ENCODE data around the gene COG4.

The COG4 gene

DNA sequence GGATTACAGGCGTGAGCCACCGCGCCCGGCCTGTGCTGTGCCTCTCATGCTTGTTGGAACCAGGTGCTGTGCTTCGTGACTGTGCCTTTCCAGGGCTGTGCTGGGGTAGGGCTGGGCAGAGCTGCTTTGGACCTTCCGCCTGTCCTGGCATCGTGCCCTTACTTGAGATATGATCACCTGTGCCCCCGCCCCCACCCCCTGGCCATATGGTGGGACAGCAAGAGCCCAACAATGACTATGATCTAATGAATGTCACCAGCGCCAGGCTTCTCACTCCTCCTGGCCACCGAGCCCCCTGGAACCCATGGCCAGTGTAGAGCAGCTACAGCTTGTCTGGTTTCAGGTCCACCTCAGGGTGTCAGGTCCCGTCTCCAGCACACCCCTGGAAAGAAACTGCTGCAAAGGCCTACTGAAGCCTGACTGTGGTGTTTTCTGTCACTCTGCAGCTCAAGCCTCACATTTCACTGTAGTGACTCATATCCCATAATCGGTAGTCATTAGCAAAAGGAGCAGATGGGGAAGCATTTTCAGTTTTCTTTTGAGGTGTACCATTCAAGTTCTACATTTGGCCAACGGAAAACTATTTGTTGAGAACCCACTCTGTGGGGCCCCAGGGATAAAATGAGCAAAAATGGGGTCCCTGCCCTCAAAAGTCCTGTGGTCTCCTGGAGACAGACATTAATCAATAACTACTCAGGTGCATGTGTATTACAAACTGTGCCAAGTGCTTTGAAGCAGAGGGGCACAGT lies 46.9 kb downstream of the COG4 start:
- DNase-seq = peak; percentile 94

DNA sequence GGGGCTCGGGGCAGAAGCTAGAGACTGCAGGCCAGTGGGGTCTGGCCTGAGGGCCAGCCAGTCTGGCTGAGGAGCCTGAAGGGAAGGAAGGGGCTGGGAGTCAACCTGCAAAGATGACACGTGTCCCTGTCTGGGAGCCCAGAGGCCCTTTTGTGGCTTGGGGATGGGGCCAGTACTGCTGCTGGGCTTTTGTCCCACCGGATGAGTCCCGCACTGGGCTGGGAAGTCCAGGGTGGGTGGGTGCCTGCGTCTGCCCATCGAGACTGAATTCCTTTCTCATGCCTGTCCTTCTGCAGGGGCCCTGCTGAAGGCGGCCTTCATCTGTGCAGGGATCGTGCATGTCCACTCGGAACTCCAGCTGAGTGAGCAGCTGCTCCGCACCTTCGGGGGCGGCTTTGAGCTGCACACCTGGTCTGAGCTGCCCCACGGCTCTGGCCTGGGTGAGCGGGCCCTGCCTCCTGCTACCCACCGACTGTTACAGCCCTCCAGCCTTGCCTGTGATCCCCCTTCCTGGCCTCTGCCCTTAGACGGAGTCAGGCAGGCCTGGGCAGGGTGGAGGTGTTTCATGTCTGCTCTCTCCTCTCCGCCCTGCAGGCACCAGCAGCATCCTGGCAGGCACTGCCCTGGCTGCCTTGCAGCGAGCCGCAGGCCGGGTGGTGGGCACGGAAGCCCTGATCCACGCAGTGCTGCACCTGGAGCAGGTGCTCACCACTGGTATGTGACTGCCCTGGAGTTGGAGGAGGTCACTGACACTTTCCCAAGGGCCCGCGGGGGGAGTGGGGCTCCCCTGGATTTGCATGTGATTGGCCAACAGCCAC lies 48.1 kb downstream of the COG4 start:
- DNase-seq = no peak

DNA sequence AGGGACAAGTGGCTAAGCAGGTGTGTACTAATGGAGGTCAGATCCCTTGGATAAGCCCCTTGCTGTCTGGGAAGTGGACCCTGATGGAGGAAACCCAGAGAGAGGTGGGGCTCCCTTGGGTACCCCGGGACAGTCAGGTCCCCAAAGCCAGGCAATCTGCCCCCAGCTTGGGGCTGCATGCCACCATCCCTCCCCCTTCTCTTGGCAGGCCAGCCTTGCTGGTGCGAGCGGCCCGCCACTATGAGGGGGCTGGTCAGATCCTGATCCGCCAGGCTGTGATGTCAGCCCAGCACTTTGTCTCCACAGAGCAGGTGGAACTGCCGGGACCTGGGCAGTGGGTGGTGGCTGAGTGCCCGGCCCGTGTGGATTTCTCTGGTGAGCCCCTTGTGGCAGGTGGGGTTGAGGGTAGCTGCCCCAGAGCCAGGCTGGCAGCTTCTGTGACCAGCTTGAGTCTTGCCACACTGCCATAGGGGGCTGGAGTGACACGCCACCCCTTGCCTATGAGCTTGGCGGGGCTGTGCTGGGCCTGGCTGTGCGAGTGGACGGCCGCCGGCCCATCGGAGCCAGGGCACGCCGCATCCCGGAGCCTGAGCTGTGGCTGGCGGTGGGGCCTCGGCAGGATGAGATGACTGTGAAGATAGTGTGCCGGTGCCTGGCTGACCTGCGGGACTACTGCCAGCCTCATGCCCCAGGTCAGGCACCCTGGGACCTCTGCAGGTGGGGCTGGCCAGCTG lies 48.9 kb downstream of the COG4 start:
- DNase-seq = no peak

DNA sequence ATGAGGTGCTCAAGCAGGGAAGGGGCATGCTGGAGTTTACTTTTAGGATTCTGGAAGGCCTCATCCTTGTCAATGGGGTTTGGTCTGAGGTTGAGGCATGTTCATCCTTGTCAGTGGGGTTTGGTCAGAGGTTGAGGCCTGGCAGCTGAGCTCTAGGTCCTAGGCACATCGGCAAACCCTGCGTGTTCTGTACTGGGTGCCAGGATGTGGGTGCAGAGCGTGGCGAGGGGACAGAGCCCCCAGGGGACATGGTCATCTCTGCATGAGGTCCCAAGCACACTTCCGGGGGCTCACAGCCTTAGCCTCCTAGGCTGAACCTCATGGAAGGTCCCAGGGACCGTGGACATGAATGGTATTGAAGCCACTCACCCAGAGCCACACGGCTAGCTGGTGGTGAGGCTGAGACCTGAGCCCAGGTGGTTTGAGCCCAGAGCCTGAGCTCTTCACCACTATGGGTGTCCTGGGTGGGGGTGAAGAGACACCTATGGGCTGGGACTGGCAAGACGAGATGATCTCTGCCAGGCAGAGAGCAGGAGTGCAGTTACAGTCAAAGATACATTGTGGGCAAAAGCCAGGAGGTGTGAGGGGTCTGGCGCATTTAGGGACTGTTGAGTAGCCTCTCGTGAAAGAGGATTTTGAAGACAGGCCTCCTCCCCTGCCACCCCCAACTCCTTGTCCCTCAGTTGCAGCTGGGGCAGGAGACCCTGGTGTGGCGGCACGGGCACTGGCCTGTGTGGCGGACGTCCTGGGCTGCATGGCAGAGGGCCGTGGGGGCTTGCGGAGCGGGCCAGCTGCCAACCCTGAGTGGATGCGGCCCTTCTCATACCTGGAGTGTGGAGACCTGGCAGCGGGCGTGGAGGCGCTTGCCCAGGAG lies 49.7 kb downstream of the COG4 start:
- DNase-seq = no peak

DNA sequence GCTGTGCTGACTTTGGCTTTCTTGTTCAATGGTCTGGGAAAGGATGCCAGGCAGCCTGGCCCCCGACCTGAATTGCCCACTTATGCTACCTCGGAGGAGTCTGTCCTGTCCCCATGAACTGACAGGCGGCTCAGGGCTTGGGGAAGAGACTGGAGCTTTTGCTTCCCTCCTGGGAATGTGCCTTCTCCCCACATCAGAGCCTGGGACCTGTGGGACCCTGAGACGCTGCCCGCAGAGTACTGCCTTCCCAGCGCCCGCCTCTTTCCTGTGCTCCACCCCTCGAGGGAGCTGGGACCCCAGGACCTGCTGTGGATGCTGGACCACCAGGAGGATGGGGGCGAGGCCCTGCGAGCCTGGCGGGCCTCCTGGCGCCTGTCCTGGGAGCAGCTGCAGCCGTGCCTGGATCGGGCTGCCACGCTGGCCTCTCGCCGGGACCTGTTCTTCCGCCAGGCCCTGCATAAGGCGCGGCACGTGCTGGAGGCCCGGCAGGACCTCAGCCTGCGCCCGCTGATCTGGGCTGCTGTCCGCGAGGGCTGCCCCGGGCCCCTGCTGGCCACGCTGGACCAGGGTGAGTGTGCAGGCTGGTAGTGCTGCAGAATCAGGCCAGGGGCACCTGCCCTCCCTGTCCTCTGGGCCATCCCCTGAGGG lies 50.4 kb downstream of the COG4 start:
- no peak for DNase-seq

DNA sequence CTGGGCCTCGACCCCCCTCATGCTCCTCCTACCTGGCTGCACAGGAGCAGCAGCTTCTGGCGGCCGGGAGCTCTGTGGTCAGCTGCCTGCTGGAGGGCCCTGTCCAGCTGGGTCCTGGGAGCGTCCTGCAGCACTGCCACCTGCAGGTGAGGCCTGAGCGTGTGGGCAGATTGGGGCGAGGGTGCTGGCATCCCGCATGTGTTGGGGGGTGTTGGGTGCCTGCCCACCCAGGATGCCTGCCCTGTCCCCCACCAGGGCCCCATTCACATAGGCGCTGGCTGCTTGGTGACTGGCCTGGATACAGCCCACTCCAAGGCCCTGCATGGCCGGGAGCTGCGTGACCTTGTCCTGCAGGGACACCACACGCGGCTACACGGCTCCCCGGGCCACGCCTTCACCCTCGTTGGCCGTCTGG lies 52.4 kb downstream of the COG4 start:
- DNase-seq = no peak

DNA sequence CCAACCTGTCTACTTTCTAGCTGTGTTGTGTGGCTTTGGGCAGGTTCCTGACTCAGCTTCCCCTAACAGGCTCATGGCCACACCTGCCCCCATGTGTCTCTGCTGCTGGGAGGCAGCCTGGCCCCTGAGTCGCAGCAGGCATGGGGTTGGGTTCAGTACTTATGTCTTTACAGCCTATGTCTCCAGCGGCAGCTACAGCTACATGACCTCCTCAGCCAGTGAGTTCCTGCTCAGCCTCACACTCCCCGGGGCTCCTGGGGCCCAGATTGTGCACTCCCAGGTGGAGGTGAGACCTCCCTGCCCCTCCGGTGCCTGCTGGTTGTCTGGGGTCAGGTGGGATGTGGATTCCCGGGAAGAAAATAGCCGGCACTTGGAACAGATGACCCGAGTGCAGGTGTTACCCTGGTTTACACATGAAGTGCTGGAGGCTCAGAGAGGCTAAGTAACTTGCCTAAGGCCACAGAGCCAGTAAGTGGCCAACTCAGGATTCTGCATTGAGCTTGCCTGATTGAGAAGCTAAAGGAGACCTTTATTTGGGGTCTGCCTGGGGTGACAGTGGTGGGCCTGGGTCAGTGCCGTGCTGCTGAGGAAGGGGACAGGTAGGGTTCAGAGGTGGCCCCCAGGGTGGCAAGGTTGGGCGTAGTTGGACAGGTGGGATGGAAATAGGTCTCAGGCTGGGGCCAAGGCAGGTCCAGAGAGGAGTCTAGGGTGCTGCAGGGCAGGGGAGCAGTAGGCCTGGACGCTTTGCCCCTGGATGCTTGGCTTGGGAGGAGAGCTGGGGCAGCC lies 53.0 kb downstream of the COG4 start:
- no peak for DNase-seq

DNA sequence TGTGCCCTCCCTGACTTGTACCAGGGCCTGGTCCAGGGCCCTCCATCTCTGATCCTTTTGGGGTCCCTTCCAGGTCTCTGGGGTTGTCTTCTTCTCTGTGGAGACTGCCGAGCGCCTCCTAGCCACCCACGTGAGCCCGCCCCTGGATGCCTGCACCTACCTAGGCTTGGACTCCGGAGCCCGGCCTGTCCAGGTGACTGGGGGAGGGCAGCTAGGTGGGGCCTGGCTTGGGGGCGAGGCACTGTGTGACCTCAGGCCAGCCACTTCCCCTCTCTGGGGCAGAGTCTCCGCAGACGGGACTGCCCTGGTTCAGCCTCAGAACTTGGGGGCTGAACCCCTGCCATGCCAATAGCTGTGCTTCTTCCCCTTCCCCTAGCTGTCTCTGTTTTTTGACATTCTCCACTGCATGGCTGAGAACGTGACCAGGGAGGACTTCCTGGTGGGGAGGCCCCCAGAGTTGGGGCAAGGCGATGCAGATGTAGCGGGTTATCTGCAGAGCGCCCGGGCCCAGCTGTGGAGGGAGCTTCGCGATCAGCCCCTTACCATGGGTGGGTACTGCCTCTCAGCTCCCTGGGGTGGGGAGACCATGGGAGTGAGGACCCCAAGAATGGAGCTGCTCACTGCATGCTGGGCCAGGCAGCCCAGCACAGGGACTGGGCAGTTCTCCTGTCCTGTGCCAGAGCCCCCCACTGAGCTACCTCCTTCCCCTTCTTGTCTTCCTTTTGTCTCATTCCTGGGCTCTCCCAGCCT lies 54.4 kb downstream of the COG4 start:
- DNase-seq = no peak

DNA sequence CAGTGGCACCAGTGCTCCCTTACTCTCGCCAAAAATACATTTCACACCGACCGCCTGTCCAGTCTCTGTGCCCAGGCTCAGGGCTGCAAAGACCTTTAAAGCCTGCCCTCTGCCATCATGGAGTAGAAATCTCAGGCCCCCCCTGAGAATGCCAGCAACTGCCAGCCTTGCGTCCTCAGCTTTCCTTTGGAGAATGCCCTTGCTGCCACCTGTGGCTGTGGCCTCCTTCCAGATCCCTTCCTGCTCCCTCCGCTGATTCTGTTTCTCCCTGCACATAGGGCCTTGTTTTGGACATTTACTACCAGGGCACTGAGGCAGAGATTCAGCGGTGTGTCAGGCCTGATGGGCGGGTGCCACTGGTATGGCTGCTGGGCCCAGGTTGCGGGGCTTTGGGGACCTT lies 55.7 kb downstream of the COG4 start:
- DNase-seq = no peak

DNA sequence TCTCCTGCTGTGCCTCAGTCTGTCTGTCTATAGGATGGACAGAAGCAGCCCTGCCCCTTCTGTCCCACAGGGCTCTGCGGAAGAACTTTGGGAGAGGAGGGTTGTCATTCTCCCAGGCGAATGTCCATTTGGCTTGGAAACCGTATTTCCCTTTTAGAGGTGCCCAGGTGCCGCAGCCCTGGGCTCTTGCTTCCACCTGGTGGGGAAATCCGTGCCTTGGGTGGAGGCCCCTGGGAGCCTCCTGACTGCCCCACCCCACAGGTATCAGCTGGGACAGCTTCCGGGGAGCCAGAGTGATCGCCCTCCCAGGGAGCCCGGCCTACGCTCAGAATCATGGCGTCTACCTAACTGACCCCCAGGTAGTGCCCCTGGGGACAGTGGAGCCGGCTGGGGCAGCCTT lies 56.2 kb downstream of the COG4 start:
- no peak for DNase-seq

DNA sequence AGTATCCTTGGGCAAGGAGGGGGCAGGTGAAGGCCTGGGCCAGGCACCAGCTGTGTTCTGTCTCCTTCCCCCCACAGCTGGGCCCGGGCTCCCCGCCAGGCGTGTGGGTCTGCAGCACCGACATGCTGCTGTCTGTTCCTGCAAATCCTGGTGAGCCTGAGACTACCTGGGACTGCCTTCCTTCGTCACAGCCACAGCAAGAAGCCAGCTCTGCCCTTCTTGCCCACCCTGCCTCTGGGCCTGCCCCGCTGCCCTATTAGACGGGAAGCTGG lies 56.6 kb downstream of the COG4 start:
- DNase-seq = no peak

DNA sequence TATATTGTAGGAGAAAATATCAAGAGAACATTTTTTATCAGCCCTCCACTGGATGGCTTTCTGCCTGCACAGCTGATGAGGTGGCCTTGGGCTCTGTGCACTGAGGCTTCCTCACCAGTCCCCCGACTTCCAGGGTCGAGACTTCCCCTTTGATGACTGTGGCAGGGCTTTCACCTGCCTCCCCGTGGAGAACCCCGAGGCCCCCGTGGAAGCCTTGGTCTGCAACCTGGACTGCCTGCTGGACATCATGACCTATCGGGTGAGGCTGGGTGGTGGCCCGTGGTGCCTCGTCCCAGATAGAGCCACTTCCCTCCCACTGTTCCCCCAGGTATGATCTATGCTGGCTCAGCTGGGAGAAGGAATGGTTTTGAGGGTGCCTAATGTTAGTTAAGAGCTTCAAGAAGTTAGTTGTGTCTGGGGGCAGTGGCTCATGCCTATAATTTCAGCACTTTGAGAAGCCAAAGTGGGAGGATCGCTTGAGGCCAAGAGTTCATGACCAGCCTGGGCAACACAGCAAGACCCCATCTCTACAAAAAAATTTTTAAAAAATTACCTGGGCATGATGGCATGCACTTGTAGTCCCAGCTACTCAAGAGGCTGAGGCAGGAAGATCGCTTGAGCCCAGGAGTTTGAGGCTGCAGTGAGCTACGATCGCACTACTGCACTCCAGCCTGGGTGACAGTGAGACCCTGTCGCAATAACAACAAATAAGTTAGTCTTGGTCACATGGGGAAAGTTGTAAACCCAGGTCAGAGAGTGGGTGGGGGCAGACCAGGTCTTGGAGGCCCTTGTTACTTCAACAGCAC lies 57.2 kb downstream of the COG4 start:
- no peak for DNase-seq

DNA sequence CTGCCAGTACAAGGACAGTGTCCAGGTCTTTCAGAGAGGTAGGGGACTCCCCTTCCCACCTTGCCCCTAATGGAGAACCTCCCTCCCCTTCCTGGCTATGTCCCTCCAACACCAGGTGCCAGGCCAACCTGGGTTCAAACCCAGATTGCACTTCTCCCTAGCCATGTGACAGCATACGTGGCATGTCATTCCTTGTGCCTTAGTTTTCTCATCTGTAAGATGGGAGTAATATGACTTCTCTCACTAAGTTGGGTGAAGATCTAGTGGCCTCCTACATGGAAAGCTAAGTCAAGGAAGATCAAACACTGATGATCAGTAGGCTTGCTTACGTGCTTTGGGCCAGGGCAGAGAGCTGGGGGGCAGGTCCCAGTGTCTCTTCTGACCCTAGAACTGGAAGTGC lies 60.1 kb downstream of the COG4 start:
- no peak for DNase-seq

DNA sequence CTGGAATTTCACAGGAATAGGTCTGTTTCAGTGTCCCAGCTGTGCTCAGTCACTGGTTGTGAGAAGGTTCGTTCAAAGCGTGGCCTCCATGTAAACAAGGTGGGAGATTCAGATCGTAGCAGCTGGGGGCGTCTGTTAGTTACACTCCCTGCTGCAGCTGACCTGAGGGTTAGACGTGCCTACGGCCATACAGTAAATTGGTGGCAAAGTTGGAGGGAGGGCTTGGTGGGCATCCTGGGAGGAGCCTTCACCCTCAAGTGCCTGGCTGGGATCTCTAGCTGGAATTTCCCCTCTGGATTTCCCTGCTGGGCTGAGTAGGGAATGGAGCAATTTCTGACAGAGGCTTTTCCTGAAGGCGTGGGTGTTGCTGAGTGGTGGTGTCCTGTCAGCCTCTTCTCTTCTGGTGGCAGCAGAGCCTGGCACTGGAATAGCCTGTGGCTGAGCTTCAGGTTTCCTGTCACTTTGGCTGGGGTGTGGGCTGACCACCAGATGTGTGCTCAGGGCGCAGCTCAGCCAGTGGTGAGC lies 62.6 kb downstream of the COG4 start:
- DNase-seq = no peak

DNA sequence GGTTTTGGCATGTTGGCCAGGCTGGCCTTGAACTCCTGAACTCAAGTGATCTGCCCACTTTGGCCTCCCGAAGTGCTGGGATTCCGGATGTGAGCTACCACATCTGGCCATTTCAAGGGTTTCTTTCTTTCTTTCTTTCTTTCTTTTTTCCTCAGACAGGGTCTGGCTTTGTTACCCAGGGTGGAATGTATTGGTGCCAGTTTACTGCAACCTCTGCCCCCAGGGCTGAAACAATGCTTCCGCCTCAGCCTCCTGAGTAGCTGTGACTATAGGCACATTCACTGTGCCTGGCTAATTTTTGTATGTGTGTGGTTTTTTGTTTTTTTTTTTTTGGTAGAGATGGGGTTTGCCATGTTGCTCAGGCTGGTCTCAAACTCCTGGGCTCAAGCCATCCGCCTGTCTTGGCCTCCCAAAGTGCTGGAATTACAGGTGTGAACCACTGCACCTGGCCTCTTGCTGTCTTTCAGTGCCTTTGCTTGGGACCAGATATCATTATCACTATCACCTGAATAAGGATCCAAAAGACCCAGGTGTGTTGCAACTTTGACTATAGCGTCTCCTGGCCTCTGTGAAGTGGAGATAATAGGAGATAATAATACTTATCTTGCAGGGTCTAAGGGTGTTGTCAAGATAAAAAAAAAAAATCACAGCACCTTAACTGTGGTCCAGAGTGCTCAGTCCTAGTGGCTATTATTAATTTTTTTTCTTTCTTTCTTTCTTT lies 65.7 kb downstream of the COG4 start:
- no peak for DNase-seq

DNA sequence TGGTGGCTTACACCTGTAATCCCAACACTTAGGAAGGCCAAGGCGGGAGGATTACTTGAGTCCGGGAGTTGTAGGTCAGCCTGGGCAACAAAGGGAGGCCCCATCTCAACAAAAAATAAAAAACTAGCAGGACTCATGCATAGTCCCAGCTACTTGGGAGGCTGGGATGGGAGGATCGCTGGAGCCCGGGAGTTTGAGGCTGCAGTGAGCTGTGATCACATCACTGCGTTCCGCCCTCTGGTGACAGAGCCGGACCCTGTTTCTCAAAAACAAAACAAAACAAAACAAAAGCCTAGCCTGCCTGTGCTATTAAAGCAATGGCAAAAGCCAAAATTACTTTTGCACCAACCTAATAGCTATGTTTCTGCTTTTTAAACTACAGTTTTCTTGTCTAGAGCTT lies 67.4 kb downstream of the COG4 start:
- DNase-seq = no peak

DNA sequence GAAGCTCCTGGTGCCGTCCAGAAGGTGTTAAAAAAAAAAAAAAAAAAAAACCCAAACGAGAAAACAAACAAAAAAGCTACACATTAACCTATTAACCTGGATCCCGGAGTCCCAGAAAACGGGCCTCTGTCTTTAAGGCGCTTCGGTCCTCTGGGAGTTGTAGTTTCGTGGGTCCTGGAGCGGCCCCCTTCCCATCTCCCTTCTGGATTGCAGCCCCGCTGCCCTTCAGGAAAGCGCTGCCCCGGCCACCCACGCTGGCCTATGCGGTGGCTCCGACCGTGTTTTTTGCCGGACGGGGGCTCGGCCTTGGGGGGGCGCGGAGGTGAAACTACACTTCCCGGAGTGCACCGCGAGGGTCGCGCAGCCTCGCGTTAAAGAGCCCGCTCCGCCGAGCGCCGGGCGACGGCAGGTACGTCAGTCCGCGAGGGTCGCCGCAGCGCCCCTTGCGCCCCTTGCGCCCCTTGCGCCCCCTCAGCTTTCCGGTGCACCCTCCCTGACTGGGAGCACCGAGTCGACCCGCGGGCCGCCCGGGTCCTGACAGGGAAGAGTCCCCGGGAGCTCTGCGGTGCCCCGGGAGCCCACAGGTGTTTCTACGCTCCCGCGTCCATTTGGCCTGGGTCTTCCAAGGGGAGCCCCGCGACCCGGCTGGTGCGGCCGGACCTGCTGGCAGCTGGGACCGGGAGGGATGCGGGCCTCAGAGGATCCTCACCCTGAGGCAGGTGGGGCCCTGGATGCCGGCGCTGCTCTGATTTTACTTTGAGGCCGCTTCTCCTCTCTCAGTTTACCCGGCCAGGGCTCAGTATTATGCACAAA lies 68.9 kb downstream of the COG4 start, which contains the start of gene FCSK:
Gene FCSK, plus strand, starts transcription at position 374 of the 813 bp plus-strand sequence. CDS start 8,596 bp downstream, outside the sequence.
- peak; percentile 72 for DNase-seq

DNA sequence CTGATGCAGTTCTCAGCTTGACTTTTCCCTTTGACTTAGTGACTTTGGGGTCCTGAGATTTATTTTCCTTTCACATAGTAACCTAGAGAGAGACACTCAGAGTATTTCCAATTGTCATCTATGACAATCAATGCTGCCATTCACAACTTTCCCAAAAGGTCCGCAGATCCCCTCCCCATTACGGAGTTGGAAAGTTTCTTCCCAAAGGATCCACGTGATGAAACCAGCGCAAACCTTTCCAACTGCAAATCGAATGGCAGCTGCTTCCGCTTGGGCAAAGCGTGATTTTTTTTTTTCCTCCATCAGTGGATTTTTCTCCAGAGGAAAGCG lies 69.5 kb downstream of the COG4 start:
- DNase-seq = no peak
